Measurements from ENCODE around the gene SH2B2.
"Not testable (repeated sequence)": the region's sequence is repeated elsewhere in the genome, so short reads cannot be mapped to it uniquely, and the experiment has no call there.

SH2B2 gene

GRCh38 chr7:102306916-102307677 lies 20.4 kb downstream of the SH2B2 start:
- no peak for DNase-seq

GRCh38 chr7:102310414-102310815 lies 23.7 kb downstream of the SH2B2 start:
- no peak for DNase-seq

DNA sequence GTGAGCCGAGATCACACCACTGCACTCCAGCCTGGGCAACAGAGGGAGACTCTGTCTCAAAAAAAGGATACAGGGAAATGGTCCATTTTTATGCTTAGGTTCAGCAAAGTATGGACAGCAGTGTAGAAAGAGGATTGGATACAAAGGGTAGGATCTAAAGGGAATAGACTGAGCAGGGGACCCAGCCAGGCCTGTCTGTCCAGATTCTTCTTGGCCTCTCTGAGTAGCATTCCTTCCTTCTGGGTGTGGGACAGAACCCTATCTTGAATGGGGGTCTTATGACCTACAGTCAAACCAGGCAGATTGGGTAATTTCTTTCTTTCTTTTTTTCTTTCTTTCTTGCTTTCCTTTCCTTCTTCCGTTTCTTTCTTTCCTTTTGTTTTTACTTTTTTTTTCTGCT lies 25.6 kb downstream of the SH2B2 start:
- DNase-seq: no peak

DNA sequence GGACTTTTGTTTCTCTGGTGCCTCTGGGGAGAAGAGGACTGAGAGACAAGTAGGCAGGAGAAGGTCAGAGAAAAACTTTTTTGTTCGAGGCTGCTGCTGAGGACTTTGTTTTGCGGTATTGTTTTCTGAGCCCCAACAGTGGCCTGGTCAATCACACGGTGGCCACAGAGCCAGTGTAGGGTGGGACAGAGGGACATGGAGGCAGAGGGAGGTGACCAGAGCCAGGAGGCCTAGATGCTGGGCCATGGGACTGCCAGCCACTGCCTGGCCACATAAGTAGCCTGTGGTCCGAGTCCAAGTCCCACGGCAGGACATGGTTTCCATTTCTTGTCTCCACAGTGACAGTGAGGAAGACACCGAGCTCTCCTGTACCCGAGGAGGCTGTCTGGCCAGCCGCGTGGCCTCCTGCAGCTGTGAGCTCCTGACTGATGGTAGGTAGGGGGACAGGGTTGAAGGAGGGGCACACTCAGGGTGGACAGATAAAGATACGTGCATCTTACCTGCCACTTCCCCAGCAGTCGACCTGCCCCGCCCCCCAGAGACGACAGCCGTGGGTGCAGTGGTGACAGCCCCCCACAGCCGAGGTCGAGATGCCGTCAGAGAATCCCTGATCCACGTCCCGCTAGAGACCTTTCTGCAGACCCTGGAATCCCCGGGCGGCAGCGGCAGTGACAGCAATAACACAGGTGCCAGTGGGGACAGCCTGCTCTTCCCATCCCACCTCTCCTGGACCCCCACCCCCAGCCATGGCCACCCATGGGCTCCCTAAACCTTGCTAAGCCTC lies 27.5 kb downstream of the SH2B2 start:
- DNase-seq: no peak

DNA sequence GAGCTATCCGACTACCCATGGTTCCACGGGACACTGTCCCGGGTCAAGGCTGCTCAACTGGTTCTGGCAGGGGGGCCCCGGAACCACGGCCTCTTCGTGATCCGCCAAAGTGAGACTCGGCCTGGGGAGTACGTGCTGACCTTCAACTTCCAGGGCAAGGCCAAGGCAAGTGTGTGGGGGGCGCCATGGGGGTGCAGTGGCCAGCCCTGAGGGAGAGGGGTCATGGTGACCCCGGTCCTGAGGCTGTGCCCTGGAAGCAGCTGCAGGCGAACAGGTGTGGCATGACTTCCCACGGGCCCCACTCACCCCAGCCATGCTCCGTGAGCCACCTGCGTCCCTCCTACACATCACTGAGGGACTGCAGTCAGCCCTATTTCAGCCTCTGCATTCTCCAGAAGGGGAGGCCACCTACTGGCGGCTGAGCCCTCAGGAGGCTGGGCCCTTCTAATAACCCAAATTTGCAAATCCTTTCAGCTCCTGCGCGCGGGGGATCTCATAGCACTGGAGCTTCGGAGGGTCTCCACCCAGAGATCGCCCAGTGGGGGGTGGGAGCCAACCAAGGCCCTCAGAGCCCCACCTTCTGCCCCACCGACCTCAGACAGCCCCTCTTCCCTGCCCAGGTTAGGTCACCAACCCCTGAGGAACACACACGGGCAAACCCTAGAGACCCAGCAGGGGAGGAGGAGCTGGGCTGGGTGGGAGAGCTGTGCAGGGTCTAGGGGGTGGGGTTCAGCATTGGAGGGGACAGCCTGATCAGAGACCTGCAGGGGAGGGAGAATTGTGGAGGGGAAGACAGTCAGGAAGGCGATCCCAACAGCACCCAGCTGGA lies 30.8 kb downstream of the SH2B2 start:
- no peak for DNase-seq

GRCh38 chr7:102318482-102318971 lies 31.9 kb downstream of the SH2B2 start:
- DNase-seq: no peak

DNA sequence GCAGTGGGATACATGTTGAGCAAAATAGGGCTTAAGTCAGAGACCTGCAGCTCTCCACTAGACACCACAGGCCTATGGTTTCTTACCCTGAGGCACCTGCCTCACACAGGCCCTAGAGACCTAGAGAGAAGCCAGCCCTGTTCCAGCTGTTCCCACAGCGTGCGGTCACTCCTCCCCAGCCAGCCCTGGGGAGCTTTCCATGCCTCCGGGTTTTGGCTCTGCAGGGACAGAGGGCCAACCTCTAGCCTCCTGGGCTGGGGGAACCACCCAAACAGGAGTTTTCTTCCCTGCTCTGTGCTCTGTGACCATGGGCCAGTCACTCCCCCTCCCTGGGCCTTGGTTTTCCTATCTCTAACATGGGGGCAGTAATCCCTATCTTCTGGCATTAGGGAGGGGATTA lies 33.0 kb downstream of the SH2B2 start:
- DNase-seq: no peak

- no peak for DNase-seq
Measured at GRCh38 chr7:102320181-102320580, 33.5 kb downstream of the SH2B2 start.

- DNase-seq: no peak
Measured at GRCh38 chr7:102320601-102321350, 34.1 kb downstream of the SH2B2 start.

- no peak for DNase-seq
Measured at GRCh38 chr7:102321351-102322201, 34.9 kb downstream of the SH2B2 start.

- no peak for DNase-seq
Measured at GRCh38 chr7:102322202-102322715, 35.6 kb downstream of the SH2B2 start.

DNA sequence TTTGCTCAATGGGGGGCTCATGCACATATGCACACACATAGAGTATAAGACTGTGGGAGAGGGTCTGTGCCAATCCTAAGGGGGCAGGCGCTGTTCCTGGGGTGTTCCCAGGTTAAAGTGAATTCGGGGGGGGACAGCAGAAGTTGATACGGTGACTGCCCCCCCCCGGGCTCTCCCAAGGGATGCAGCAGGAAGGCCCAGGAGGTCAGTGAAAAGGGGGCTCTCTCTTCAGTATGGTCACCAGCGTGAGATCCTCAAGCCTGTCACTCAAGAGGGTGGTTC lies 37.2 kb downstream of the SH2B2 start:
- no peak for DNase-seq

DNA sequence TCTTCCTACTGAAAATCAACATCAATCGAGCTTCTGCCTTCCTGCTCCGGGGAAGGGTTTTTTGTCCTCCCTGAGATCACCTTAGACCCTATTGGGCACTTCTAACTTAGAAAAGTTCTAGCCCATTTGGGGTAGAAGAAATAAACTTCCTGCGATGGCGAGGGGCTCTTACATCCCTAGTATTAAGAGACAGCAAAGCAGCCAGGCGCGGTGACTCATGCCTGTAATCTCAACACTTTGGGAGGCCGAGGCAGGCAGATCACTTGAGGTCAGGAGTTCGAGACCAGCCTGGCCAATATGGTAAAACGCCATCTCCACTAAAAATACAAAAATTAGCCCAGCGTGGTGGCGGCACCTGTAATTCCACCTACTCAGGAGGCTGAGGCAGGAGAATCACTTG lies 38.4 kb downstream of the SH2B2 start:
- not testable (repeated sequence) for DNase-seq

DNA sequence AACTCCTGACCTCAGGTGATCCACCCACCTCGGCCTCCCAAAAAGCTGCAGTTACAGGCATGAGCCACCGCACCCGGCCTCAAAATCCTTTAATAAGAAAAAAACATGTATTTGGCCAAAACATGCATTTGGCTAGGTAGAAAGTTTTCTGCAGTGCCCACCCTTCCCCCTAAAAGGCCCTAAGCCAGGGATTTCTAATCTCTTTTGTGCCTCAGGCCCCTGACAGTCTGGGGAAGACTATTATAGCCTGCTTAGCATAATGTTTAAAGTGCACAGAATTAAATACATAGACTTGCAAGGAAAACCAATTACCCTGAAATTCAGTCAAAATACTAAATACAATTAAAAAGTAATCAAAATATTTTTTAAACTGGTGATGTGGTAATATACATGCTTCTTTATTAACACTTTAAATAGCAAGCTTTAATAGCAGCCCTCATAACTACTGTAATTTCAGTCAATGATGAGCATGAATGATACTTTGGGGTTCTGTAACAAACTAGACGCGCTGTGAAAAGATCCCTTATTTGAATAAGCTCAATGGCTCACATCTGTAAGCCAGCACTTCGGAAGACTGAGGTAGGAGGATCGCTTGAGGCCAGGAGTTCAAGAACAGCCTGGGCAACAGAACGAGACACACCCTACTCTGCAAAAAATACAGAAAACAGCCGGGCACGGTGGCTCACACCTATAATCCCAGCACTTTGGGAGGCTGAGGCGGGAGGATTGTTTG lies 39.7 kb downstream of the SH2B2 start:
- no peak for DNase-seq

GRCh38 chr7:102327183-102327582 lies 40.5 kb downstream of the SH2B2 start:
- not testable (repeated sequence) for DNase-seq

DNA sequence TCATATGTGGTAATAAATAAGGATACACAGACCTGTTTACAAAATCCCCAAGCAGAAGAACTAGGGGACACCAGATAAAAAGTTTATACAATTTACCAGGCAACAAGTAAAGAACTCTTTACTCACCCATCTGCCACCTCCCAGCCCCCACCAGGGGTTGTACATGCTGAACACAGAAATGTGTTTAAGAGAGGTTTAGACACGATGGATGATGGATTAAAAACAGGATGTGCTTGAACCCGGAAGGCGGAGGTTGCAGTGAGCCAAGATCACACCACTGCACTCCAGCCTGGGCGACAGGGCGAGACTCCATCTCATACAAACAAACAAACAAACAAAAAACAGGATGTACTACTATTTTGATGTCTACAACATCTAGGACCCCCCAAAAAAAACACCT lies 42.2 kb downstream of the SH2B2 start:
- DNase-seq: not testable (repeated sequence)

- not testable (repeated sequence) for DNase-seq
Measured at GRCh38 chr7:102329366-102329765, 42.7 kb downstream of the SH2B2 start.

GRCh38 chr7:102330666-102331460 lies 44.2 kb downstream of the SH2B2 start:
- DNase-seq: not testable (repeated sequence)

DNA sequence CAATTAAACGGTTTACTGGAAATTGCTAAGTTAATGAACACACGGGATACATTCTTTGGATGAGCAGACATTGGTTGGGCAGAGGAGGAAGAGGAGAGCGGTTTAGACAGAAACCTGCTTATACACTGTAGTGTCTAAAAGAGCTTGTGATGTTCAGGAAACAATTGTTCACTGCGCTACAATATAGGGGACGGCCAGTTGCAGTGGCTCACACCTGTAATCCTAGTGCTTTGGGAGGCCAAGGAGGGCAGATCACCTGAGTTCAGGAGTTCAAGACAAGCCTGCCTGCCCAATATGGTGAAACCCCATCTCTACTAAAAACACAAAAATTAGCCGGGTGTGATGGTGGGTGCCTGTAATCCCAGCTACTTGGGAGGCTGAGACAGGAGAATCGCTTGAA lies 48.9 kb downstream of the SH2B2 start:
- not testable (repeated sequence) for DNase-seq

- not testable (repeated sequence) for DNase-seq
Measured at GRCh38 chr7:102337002-102337401, 50.3 kb downstream of the SH2B2 start.

Measured in activated CD4-positive, alpha-beta T cell treated with anti-CD3 and anti-CD28 coated beads, Interleukin-2, amount 50 U/mL, for 4 hours (primary cell).